ENCODE data around the gene CPEB3. TPM values are rescaled to one million over a fixed set of nuclear protein-coding genes. Genes with fewer than 3 reads are reported as not detected.

CPEB3 gene
- total and polyA plus RNA-seq, 10 donors = 1.0 to 10.1 (median 7.3) TPM

DNA sequence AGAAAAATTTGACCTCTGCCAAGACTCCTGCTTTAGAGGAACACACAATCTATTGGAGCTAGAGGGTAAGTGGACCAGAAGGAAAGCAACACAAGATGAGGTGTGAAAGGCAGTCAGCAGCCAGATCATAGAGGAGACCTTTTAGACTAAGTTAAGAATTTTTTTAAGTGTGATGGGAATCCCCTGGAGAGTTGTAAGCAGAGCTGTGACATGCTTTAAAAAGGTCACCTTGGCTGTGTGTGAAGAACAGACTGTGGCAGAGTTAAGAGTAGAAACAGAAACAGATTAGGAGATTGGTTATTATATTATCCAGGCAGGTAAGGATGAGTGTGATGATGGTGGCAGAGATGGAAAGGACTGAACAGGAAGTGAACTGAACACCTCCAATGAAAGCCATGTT is 23.5 kb downstream of the CPEB3 start:
- no peaks in the 10 kb centered on the region for H3K36me3 ChIP-seq
- no peaks in the 10 kb centered on the region for H3K27me3 ChIP-seq (replicated peaks in 1 of 7)
- no peaks in the 10 kb centered on the region for H3K9me3 ChIP-seq
- H3K4me1 ChIP-seq = peaks cover 0 to 15% (median 0%) of the 10 kb centered on the region in 6 donors
- H3K4me3 ChIP-seq = no peak overlapping the region
- H3K27ac ChIP-seq = no peak overlapping the region
- DNase-seq = no peak
- TF ChIP-seq, protein P1, sequence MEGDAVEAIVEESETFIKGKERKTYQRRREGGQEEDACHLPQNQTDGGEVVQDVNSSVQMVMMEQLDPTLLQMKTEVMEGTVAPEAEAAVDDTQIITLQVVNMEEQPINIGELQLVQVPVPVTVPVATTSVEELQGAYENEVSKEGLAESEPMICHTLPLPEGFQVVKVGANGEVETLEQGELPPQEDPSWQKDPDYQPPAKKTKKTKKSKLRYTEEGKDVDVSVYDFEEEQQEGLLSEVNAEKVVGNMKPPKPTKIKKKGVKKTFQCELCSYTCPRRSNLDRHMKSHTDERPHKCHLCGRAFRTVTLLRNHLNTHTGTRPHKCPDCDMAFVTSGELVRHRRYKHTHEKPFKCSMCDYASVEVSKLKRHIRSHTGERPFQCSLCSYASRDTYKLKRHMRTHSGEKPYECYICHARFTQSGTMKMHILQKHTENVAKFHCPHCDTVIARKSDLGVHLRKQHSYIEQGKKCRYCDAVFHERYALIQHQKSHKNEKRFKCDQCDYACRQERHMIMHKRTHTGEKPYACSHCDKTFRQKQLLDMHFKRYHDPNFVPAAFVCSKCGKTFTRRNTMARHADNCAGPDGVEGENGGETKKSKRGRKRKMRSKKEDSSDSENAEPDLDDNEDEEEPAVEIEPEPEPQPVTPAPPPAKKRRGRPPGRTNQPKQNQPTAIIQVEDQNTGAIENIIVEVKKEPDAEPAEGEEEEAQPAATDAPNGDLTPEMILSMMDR (IDR thresholded peaks at IDR 0.05 in 8 of 11, conservative IDR thresholded peaks at IDR 0.05 in 3 of 11) = no peak
- no peak for TF ChIP-seq POLR2AphosphoS5 (IDR thresholded peaks at IDR 0.05)
- no peak for TF ChIP-seq POLR2A (IDR thresholded peaks at IDR 0.05)
- intact Hi-C loops (cut with DNase I; ENCODE audit: low total_unique reads) = no loop called here

DNA sequence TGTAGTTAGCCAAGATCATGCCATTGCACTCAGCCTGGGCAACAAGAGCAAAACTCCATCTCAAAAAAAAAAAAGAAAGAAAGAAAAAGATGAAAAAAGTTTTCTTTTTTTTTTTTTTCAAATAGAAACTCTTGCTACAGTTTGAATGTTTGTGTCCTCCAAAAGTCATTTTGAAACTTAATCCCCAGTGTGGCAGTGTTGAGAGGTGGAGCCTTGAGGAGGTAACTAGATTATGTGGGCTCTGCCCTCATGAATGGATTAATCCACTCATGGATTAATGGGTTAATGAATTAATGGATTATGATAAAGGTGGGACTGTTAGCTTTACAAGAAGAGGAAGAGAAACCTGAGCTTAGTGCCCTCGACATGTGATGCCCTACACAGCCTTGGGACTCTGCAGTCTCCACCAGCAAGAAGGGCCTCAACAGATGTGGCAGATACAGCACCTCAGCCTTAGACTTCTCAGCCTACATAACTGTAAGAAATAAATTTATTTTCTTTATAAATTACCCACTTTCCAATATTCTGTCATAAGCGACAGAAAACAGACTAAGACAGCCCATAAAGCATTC is 25.1 kb downstream of the CPEB3 start:
- Histone ChIP-seq H3K27ac (no peak overlapping the region), H3K4me3 (no peak overlapping the region), H3K9me3 (no peaks in the 10 kb centered on the region), H3K36me3 (no peaks in the 10 kb centered on the region), H3K27me3 (replicated peaks in 1 of 7) (no peaks in the 10 kb centered on the region), H3K4me1 (peaks cover 0 to 15% (median 0%) of the 10 kb centered on the region in 6 donors)
- TF ChIP-seq POLR2A (IDR thresholded peaks at IDR 0.05) = no peak
- TF ChIP-seq, protein P1 (IDR thresholded peaks at IDR 0.05 in 8 of 11, conservative IDR thresholded peaks at IDR 0.05 in 3 of 11) = no peak
- no peak for TF ChIP-seq POLR2AphosphoS5 (IDR thresholded peaks at IDR 0.05)
- no peak for DNase-seq
- 70 to 80% (median 76%) methylated on average over 2 of the region's 2 CpGs for WGBS, 5 donors
- intact Hi-C loops (cut with DNase I; ENCODE audit: low total_unique reads) = no loop called here

DNA sequence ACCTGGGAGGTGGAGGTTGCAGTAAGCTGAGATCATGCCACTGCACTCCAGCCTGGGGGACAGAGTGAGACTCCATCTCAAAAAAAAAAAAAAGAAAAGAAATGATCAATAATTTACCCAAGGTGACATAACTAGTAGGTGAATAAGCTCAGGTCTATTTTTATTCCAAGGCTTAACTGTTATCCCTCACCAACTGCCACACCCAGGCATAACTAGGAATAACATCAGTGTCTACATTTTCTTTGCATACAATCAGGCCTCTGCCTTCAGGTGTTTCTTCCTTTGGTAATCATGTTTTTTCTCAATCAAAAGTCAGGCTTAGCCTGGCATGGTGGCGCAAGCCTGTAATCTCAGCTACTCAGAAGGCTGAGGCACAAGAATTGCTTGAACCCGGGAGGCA is 26.6 kb downstream of the CPEB3 start:
- Histone ChIP-seq H3K27me3 (replicated peaks in 1 of 7) (no peaks in the 10 kb centered on the region), H3K4me1 (peaks cover 0 to 15% (median 0%) of the 10 kb centered on the region in 6 donors), H3K27ac (no peak overlapping the region), H3K4me3 (no peak overlapping the region), H3K9me3 (no peaks in the 10 kb centered on the region), H3K36me3 (no peaks in the 10 kb centered on the region)
- 91 to 100% (median 94%) methylated on average over 2 of the region's 2 CpGs for WGBS, 5 donors
- intact Hi-C loops (cut with DNase I; ENCODE audit: low total_unique reads) = no loop called here
- TF ChIP-seq POLR2AphosphoS5 (IDR thresholded peaks at IDR 0.05) = no peak
- TF ChIP-seq, protein P1 (IDR thresholded peaks at IDR 0.05 in 8 of 11, conservative IDR thresholded peaks at IDR 0.05 in 3 of 11) = no peak
- TF ChIP-seq POLR2A (IDR thresholded peaks at IDR 0.05) = no peak
- no peak for DNase-seq

DNA sequence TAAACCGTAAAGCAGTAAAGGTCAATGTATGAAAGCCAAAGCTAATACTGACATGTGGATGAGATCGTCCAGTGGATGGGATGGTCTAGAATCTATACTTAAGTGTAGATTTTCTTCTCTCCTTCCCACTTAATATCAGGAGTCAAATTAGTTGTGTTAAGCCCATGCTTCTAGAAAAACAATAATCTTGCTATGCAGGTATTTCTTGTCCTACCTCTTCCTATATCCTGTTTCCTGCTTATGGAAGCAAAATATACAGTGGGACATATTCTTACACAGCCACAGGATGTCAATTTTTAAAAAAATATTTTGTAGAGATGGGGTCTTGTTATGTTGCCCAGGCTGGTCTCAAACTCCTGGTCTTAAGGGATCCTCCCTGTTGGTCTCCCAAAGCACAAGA is 27.5 kb downstream of the CPEB3 start:
- WGBS, 5 donors = 91 to 98% (median 96%) methylated on average over 2 of the region's 2 CpGs
- no peaks in the 10 kb centered on the region for H3K27me3 ChIP-seq (replicated peaks in 1 of 7)
- no peaks in the 10 kb centered on the region for H3K36me3 ChIP-seq
- TF ChIP-seq POLR2AphosphoS5 (IDR thresholded peaks at IDR 0.05) = no peak
- TF ChIP-seq, protein P1 (IDR thresholded peaks at IDR 0.05 in 8 of 11, conservative IDR thresholded peaks at IDR 0.05 in 3 of 11) = no peak
- TF ChIP-seq POLR2A (IDR thresholded peaks at IDR 0.05) = no peak
- no peak for DNase-seq
- H3K4me1 ChIP-seq = peaks cover 0 to 9% (median 0%) of the 10 kb centered on the region in 6 donors
- intact Hi-C loops (cut with DNase I; ENCODE audit: low total_unique reads) = no loop called here
- H3K27ac ChIP-seq = no peak overlapping the region
- no peak overlapping the region for H3K4me3 ChIP-seq
- no peaks in the 10 kb centered on the region for H3K9me3 ChIP-seq
